LNCAP (cell line): ENCODE data around the gene ZNF823.

ENCODE experiments used
- TF ChIP-seq, protein P1 (sequence below): fragments of 450-650 bp; IDR thresholded peaks from 2 replicates; pipeline ENCODE4 v1.5.1; 2017; ENCODE audit warnings: mild to moderate bottlenecking

ZNF823 gene

DNA sequence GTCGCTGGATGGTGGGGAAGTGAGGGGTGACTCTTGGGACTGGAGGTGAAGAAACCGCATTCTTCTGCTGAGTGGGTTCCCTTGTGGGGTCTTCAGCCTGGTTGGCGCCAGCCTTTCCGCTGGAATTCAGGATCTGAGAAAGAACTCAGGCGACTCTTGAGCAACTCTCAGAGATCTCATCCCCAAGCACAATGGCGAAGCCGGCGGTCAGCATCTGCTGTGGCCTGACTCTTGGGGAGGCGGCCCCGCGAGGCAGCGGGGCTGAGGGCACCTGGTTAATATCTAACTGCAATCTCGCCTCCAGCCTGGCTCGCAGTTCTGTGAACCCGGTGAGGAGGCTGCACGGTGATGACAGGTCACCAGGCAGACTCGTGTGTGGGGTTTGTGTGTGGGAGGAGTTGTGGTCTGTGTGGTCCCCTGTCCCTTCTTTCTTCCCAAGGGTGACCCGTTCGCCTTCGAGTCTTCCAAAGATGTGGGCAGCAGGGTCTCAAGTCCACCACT, 28.9 kb upstream of the ZNF823 start:
- TF ChIP-seq, protein P1, sequence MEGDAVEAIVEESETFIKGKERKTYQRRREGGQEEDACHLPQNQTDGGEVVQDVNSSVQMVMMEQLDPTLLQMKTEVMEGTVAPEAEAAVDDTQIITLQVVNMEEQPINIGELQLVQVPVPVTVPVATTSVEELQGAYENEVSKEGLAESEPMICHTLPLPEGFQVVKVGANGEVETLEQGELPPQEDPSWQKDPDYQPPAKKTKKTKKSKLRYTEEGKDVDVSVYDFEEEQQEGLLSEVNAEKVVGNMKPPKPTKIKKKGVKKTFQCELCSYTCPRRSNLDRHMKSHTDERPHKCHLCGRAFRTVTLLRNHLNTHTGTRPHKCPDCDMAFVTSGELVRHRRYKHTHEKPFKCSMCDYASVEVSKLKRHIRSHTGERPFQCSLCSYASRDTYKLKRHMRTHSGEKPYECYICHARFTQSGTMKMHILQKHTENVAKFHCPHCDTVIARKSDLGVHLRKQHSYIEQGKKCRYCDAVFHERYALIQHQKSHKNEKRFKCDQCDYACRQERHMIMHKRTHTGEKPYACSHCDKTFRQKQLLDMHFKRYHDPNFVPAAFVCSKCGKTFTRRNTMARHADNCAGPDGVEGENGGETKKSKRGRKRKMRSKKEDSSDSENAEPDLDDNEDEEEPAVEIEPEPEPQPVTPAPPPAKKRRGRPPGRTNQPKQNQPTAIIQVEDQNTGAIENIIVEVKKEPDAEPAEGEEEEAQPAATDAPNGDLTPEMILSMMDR: no peak

DNA sequence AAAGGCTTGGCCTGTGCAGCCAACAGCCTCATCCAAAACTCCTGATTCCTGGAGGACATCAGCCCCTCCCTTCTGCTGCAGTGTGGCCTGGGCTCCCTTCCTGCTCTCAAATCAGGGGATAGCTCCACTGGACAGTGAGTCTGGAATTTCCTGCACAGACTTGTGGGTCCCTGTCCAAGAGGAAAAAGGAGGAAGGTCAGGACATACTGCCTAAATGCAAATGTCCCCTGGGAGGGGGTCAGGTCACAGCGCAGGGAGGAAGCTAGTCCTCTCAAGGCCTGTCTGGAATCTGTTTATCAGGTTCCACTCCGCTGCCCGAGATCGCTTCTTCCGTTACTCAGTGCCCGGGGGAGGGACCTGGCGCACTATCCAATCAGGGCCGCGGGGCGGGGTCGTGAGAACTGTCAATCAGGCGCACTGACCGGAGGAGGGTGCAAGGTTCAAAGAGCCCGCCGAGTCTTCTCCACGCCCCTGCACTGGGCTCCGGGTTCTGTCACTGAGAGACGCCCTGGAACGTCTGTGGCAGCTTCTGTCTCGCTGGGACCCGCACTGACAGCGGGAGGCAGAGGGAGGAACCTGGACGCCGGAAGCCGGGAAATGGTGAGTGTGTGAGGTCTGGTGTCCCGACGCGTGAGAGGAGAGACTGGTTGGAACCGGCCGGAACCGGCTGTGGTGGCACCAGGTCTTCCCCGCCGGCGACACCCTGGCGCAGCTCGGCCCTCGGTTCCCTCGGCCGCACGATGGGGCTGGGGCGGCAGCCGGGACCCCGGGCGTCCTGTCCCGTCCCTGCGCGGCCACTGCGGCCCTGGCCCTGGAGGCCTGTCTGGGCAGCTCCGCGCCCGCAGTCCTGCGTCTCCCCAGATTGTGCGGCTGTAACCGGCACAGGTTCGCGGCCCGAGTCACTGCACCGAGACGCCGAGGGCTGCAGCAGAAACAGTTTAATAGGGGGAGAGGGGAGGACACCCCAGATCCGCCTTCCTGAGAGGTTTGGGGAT, 28.1 kb upstream of the ZNF823 start, which contains the start of gene ZNF441:
Gene ZNF441 (plus strand): TSS at position 404 of the 995 bp plus-strand sequence. CDS start 194 bp downstream, at position 598.
- TF ChIP-seq, protein P1: no peak

DNA sequence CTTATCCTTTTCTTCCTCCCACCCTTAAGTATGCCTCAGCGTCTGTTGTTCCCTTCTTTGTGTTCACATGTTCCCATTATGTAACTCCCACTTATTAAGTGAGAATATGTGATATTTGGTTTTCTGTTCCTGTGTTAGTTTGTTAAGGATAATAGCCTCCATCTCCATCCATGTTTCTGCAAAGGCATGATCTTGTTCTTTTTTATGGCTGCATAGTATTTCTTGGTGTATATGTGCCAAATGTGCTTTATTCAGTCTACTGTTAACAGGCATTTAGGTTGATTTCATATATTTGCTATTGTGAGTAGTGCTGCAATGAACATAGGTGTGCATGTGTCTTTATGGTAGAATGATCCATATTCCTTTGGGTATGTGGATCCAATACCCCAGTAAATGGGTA, 24.9 kb upstream of the ZNF823 start:
- TF ChIP-seq, protein P1: no peak

GRCh38 chr19:11763117-11763516, 24.4 kb upstream of the ZNF823 start:
- TF ChIP-seq, protein P1: no peak

GRCh38 chr19:11759805-11760204, 21.1 kb upstream of the ZNF823 start:
- TF ChIP-seq, protein P1: no peak

DNA sequence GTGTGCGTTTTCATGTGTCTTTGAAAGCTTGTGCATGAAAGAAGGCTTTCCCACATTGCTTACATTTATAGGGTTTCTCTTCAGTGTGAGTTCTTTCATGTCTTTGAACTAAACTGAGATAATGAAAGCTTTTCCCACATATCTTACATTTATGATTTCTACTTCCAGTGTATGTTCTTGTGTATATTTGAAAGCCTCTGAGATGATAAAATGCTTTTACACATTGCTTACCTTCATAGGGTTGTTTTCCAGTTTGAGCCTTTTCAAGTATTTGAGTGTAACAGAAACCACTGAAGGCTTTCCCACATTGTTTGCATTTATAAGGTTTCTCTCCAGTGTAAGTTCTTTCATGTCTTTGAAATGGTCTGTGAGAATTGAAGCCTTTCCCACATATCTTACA, 18.2 kb upstream of the ZNF823 start:
- TF ChIP-seq, protein P1: no peak

DNA sequence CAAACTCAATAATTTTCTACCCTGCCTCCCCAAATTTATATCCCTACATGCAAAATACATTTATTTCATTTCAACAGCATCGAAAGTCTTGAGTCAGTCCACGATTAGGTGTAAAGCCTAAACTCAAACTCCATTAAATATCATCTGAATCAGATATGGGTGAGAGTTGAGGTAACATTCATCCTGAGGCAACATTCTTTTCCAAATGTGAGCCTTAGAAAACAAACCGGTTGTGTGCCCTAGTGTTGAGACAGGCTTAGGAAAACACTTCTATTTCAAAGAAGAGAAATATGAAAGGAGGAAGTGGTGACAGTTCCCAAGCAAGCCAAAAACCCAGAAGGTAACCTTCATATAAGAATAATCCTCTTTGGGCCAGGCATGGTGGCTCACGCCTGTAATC, 15.9 kb upstream of the ZNF823 start:
- TF ChIP-seq, protein P1: no peak
